Lower lobe of right lung (tissue), 2 donors: ENCODE data around the gene MCM6. TPM values are rescaled to one million over a fixed set of nuclear protein-coding genes. Genes with fewer than 3 reads are reported as not detected.
"Not testable (repeated sequence)": the region's sequence is repeated elsewhere in the genome, so short reads cannot be mapped to it uniquely, and the experiment has no call there.

Source experiments
- ATAC-seq, 2 donors: fragments of 200-7000 bp; cut with Tn5 transposase; one replicate each; pipeline ENCODE4 v1.9.1; 2020 to 2022; ENCODE audit warnings: mild to moderate bottlenecking in 2 of 2, moderate library complexity in 2 of 2
- DNase-seq: peaks from one replicate; pipeline ENCODE4 v3.0.0-alpha.2; 2020
- H3K27ac ChIP-seq: fragments of 200-600 bp; one replicate; pipeline ENCODE4 v1.8.0; 2022
- H3K27me3 ChIP-seq: fragments of 200-600 bp; one replicate; pipeline ENCODE4 v1.8.0; 2022; ENCODE audit warnings: low read depth
- H3K36me3 ChIP-seq: fragments of 200-600 bp; one replicate; pipeline ENCODE4 v1.8.0; 2022; ENCODE audit warnings: mild to moderate bottlenecking
- H3K4me1 ChIP-seq: fragments of 200-600 bp; one replicate; pipeline ENCODE4 v1.8.0; 2022
- H3K4me3 ChIP-seq: fragments of 200-600 bp; one replicate; pipeline ENCODE4 v1.8.0; 2022; ENCODE audit warnings: mild to moderate bottlenecking
- H3K9me3 ChIP-seq: fragments of 200-600 bp; one replicate; pipeline ENCODE4 v1.8.0; 2022
- CTCF ChIP-seq: fragments of 200-600 bp; IDR thresholded peaks from one replicate; pipeline ENCODE4 v1.8.0; 2022; ENCODE audit warnings: antibody characterized with exemption, mild to moderate bottlenecking
- intact Hi-C: fragments of 100-400 bp; cut with DNase I; formaldehyde crosslinking; loops from one replicate; pipeline ENCODE4 v1.11.0; 2022
- total RNA-seq: library from RNA; stranded (reverse); fragmentation: NEBNext Ultra II Directional; extraction: Animal tissue kit (Norgen Biotek cat#: 25700); gene quantifications from one replicate; pipeline ENCODE4 v1.2.1, GENCODE V29; 2021
- donor health status: DM: no; HTN: yes; CAD: no; lungs with severe emphysema.

MCM6 gene
- total RNA-seq, 1 donor from 2014 or later = 8.7 TPM

GRCh38 chr2:135898234-135898786, 22.1 kb upstream of the MCM6 start:
- no peak for ATAC-seq
- H3K4me1 ChIP-seq = no peaks in the 10 kb centered on the region
- H3K27me3 ChIP-seq = no peaks in the 10 kb centered on the region
- no peak overlapping the region for H3K27ac ChIP-seq
- TF ChIP-seq CTCF = no peak
- no peak overlapping the region for H3K4me3 ChIP-seq
- H3K36me3 ChIP-seq = no peaks in the 10 kb centered on the region
- no peak for DNase-seq
- intact Hi-C loops = no loop called here
- H3K9me3 ChIP-seq = no peaks in the 10 kb centered on the region

GRCh38 chr2:135894930-135895329, 18.7 kb upstream of the MCM6 start:
- ATAC-seq = no peak
- no peaks in the 10 kb centered on the region for H3K27me3 ChIP-seq
- no peak for TF ChIP-seq CTCF
- intact Hi-C loops = no loop called here
- H3K9me3 ChIP-seq = no peaks in the 10 kb centered on the region
- H3K4me1 ChIP-seq = no peaks in the 10 kb centered on the region
- no peak for DNase-seq
- no peak overlapping the region for H3K4me3 ChIP-seq
- no peak overlapping the region for H3K27ac ChIP-seq
- H3K36me3 ChIP-seq = no peaks in the 10 kb centered on the region

GRCh38 chr2:135893374-135893794, 17.1 kb upstream of the MCM6 start:
- ATAC-seq (no peak), DNase-seq (no peak)
- intact Hi-C loops = no loop called here
- Histone ChIP-seq H3K9me3 (no peaks in the 10 kb centered on the region), H3K27me3 (no peaks in the 10 kb centered on the region), H3K36me3 (no peaks in the 10 kb centered on the region), H3K27ac (no peak overlapping the region), H3K4me3 (no peak overlapping the region), H3K4me1 (no peaks in the 10 kb centered on the region)
- TF ChIP-seq CTCF = no peak

GRCh38 chr2:135890835-135891234, 14.6 kb upstream of the MCM6 start:
- ATAC-seq (peak in 1 of 2 donors; percentile 41), DNase-seq (no peak)
- no peaks in the 10 kb centered on the region for H3K4me1 ChIP-seq
- no peaks in the 10 kb centered on the region for H3K9me3 ChIP-seq
- intact Hi-C loops = no loop called here
- TF ChIP-seq CTCF = no peak
- H3K27me3 ChIP-seq = peaks cover 7% of the 10 kb centered on the region
- no peak overlapping the region for H3K4me3 ChIP-seq
- H3K36me3 ChIP-seq = no peaks in the 10 kb centered on the region
- H3K27ac ChIP-seq = no peak overlapping the region

GRCh38 chr2:135890149-135890548, 13.9 kb upstream of the MCM6 start:
- H3K36me3 ChIP-seq = no peaks in the 10 kb centered on the region
- peaks cover 10% of the 10 kb centered on the region for H3K27me3 ChIP-seq
- no peak for DNase-seq
- ATAC-seq = no peak
- no peak overlapping the region for H3K4me3 ChIP-seq
- TF ChIP-seq CTCF = no peak
- no peaks in the 10 kb centered on the region for H3K4me1 ChIP-seq
- H3K27ac ChIP-seq = no peak overlapping the region
- intact Hi-C loops = no loop called here
- H3K9me3 ChIP-seq = no peaks in the 10 kb centered on the region

- DNase-seq, H3K4me1 ChIP-seq, H3K9me3 ChIP-seq, ATAC-seq, H3K4me3 ChIP-seq, intact Hi-C loops, H3K36me3 ChIP-seq, H3K27ac ChIP-seq, H3K27me3 ChIP-seq: not testable (repeated sequence)
These were observed 12.3 kb upstream of the MCM6 start for GRCh38 chr2:135888587-135888986.
